H1 (cell line): Measurements from ENCODE around the gene SPIRE2. TPM values are rescaled to one million over a fixed set of nuclear protein-coding genes. Genes with fewer than 3 reads are reported as not detected.

Experiments
- CTCF ChIA-PET: fragments of 300-600 bp; sonication (Branson Sonifier 250); formaldehyde crosslinking; loops from one replicate; lab custom pipeline; 2021; ENCODE audit not compliant: partially characterized antibody; lab: Charles Lee
- POLR2A ChIA-PET: fragments of 300-600 bp; sonication (Branson Sonifier 250); formaldehyde crosslinking; loops from one replicate; lab custom pipeline; 2021; ENCODE audit warnings: inconsistent platforms; ENCODE audit not compliant: partially characterized antibody; lab: Charles Lee
- DNase-seq, 2 experiments: peaks; one replicate each; pipeline versions ENCODE4 v3.0.0 to v3.0.0-alpha.2; 2010 to 2022; ENCODE audit warnings: low spot score in 2 of 2, low read depth in 1 of 2, mixed read lengths in 1 of 2
- FAIRE-seq: peaks from 2 replicates; lab custom pipeline; 2011; peaks lifted over from hg19 to GRCh38; lab: Jason Lieb, UNC
- H2AFZ ChIP-seq: 2 replicates; pipeline ENCODE4 v1.8.1; 2012; ENCODE audit warnings: low read length, inconsistent platforms
- H2AK5ac ChIP-seq: 2 replicates; pipeline ENCODE4 v1.6.1; 2013; ENCODE audit warnings: low read depth, low read length
- H2BK120ac ChIP-seq: replicated peaks from 2 replicates; pipeline ENCODE3; 2013; ENCODE audit warnings: low read depth, low read length, inconsistent platforms
- H2BK12ac ChIP-seq: 2 replicates; pipeline ENCODE4 v1.6.1; 2013; ENCODE audit warnings: low read depth, low read length
- H2BK15ac ChIP-seq: 2 replicates; pipeline ENCODE4 v1.6.1; 2013; ENCODE audit warnings: low read length
- H2BK20ac ChIP-seq: 2 replicates; pipeline ENCODE4 v1.6.1; 2013; ENCODE audit warnings: low read length
- H2BK5ac ChIP-seq: 2 replicates; pipeline ENCODE4 v1.6.1; 2013; ENCODE audit warnings: low read depth, low read length
- H3K14ac ChIP-seq: 2 replicates; pipeline ENCODE4 v1.6.1; 2013; ENCODE audit warnings: inconsistent platforms; ENCODE audit not compliant: insufficient read length
- H3K18ac ChIP-seq: 2 replicates; pipeline ENCODE4 v1.6.1; 2013; ENCODE audit warnings: low read length; ENCODE audit errors: extremely low read depth
- H3K23ac ChIP-seq: 2 replicates; pipeline ENCODE4 v1.6.1; 2013; ENCODE audit warnings: inconsistent platforms; ENCODE audit not compliant: insufficient read length
- H3K23me2 ChIP-seq: 2 replicates; pipeline ENCODE4 v1.6.1; 2013; ENCODE audit warnings: low read depth, low read length
- H3K27ac ChIP-seq: 2 replicates; pipeline ENCODE4 v1.6.1; 2011; ENCODE audit warnings: low read depth, low read length, inconsistent platforms
- H3K27me3 ChIP-seq, 4 experiments: replicated peaks in 1 of 4; 1 replicate in 1 of 4; 2 replicates in 3 of 4; pipeline versions ENCODE4 v1.6.1 to v1.8.1; 2011 to 2013; ENCODE audit warnings: low read length in 3 of 4, mild to moderate bottlenecking in 3 of 4, inconsistent platforms in 2 of 4, mixed read lengths in 2 of 4, moderate library complexity in 1 of 4; ENCODE audit not compliant: control insufficient read depth in 3 of 4, insufficient read depth in 3 of 4; ENCODE audit errors: extremely low read depth in 1 of 4
- H3K36me3 ChIP-seq, 4 experiments: 2 replicates each; pipeline versions ENCODE4 v1.6.1 to v1.8.1; 2011 to 2013; ENCODE audit warnings: mild to moderate bottlenecking in 4 of 4, low read length in 3 of 4, moderate library complexity in 2 of 4, control low read depth in 1 of 4, inconsistent platforms in 1 of 4; ENCODE audit not compliant: insufficient read depth in 4 of 4, control insufficient read depth in 2 of 4
- H3K4ac ChIP-seq: replicated peaks from 2 replicates; pipeline ENCODE3; 2013; ENCODE audit warnings: low read length, low read depth, mixed read lengths, inconsistent platforms; ENCODE audit not compliant: insufficient read length
- H3K4me1 ChIP-seq, 4 experiments: replicated peaks in 1 of 4; 1 replicate in 1 of 4; 2 replicates in 3 of 4; pipeline versions ENCODE4 v1.6.1 to v1.8.1; 2011 to 2013; ENCODE audit warnings: low read length in 3 of 4, inconsistent platforms in 2 of 4, mixed read lengths in 1 of 4; ENCODE audit not compliant: insufficient read depth in 4 of 4, control insufficient read depth in 3 of 4
- H3K4me2 ChIP-seq, 2 experiments: 2 replicates each; pipeline versions ENCODE4 v1.6.1 to v1.8.1; 2011 to 2013; ENCODE audit warnings: low read depth in 2 of 2, low read length in 2 of 2, control low read depth in 1 of 2, inconsistent platforms in 1 of 2, mild to moderate bottlenecking in 1 of 2; ENCODE audit not compliant: insufficient read depth in 1 of 2
- H3K4me3 ChIP-seq, 4 experiments: fragments of 200-600, 300-600 bp in 1 of 4; sonication (generic), shearing (Covaris generic), sonication (Bioruptor Twin) in 1 of 4; 2 replicates each; pipeline versions ENCODE4 v1.5.1 to v1.8.1; 2011 to 2016; ENCODE audit warnings: low read length in 4 of 4, low read depth in 3 of 4, control low read depth in 2 of 4, inconsistent platforms in 2 of 4, mild to moderate bottlenecking in 2 of 4, mixed read lengths in 1 of 4, moderate library complexity in 1 of 4; ENCODE audit not compliant: insufficient read depth in 2 of 4; ENCODE audit errors: extremely low read depth in 1 of 4
- H3K56ac ChIP-seq: replicated peaks from 2 replicates; pipeline ENCODE3; 2013; ENCODE audit warnings: low read depth, mild to moderate bottlenecking, mixed read lengths, low read length, inconsistent platforms; ENCODE audit not compliant: insufficient read length
- H3K79me1 ChIP-seq: 2 replicates; pipeline ENCODE4 v1.6.1; 2013; ENCODE audit warnings: low read depth, low read length, control low read depth
- H3K79me2 ChIP-seq, 2 experiments: 2 replicates each; pipeline versions ENCODE4 v1.6.1 to v1.8.1; 2012 to 2013; ENCODE audit warnings: low read length in 2 of 2, mild to moderate bottlenecking in 2 of 2, inconsistent platforms in 1 of 2; ENCODE audit not compliant: insufficient read depth in 2 of 2, control insufficient read depth in 1 of 2
- H3K9ac ChIP-seq, 4 experiments: replicated peaks in 1 of 4; 1 replicate in 1 of 4; 2 replicates in 3 of 4; pipeline versions ENCODE4 v1.6.1 to v1.8.1; 2011 to 2013; ENCODE audit warnings: low read depth in 3 of 4, low read length in 3 of 4, control low read depth in 2 of 4, mild to moderate bottlenecking in 2 of 4, moderate library complexity in 2 of 4, inconsistent platforms in 1 of 4; ENCODE audit errors: extremely low read depth in 1 of 4
- H3K9me3 ChIP-seq, 2 experiments: 2 replicates each; pipeline versions ENCODE4 v1.6.1 to v1.8.1; 2012 to 2013; ENCODE audit warnings: mild to moderate bottlenecking in 2 of 2, moderate library complexity in 2 of 2, control low read depth in 1 of 2, inconsistent platforms in 1 of 2, low read depth in 1 of 2, low read length in 1 of 2, mixed read lengths in 1 of 2; ENCODE audit not compliant: insufficient read depth in 2 of 2
- H4K20me1 ChIP-seq, 2 experiments: replicated peaks in 1 of 2; 2 replicates each; pipeline versions ENCODE3 to v1.8.1; 2011 to 2013; ENCODE audit warnings: inconsistent platforms in 2 of 2, low read length in 2 of 2, mild to moderate bottlenecking in 1 of 2; ENCODE audit not compliant: insufficient read depth in 2 of 2, control insufficient read depth in 1 of 2
- H4K5ac ChIP-seq: 2 replicates; pipeline ENCODE4 v1.6.1; 2013; ENCODE audit warnings: low read length, low read depth, mixed read lengths, inconsistent platforms; ENCODE audit not compliant: insufficient read length
- H4K8ac ChIP-seq: 2 replicates; pipeline ENCODE4 v1.8.0; 2013; ENCODE audit warnings: mild to moderate bottlenecking, moderate library complexity, low read length, inconsistent platforms; ENCODE audit not compliant: insufficient read depth; ENCODE audit errors: extremely low read depth
- H4K91ac ChIP-seq: replicated peaks from 2 replicates; pipeline ENCODE3; 2013; ENCODE audit warnings: low read length, mixed read lengths, inconsistent platforms; ENCODE audit not compliant: insufficient read length
- BCL11A ChIP-seq, 2 experiments: IDR thresholded peaks; one replicate each; pipeline ENCODE4 v1.6.1; 2011; ENCODE audit warnings: low read depth in 2 of 2, low read length in 2 of 2, mild to moderate bottlenecking in 2 of 2
- CHD2 ChIP-seq: IDR thresholded peaks from 2 replicates; pipeline ENCODE4 v1.6.1; 2012; ENCODE audit warnings: low read length, improper control_type of control experiment
- RNF2 ChIP-seq: fragments of 200-900, 300-1000 bp; sonication (generic); IDR thresholded peaks from 2 replicates; pipeline ENCODE4 v1.7.1; 2016; ENCODE audit warnings: borderline replicate concordance, low read depth, mild to moderate bottlenecking, antibody characterized with exemption, low read length; ENCODE audit not compliant: poor library complexity, severe bottlenecking; ENCODE audit errors: missing control alignments
- SIRT6 ChIP-seq: IDR thresholded peaks from one replicate; pipeline ENCODE4 v1.7.1; 2012; ENCODE audit warnings: low read length, inconsistent platforms
- SRF ChIP-seq: IDR thresholded peaks from 2 replicates; pipeline ENCODE4 v1.6.1; 2011; ENCODE audit warnings: mild to moderate bottlenecking, low read depth, low read length, moderate library complexity
- SUZ12 ChIP-seq: fragments of 200-600 bp; sonication (generic); IDR thresholded peaks from 2 replicates; pipeline ENCODE4 v1.6.1; 2012; ENCODE audit warnings: mild to moderate bottlenecking, inconsistent platforms, low read length, moderate library complexity, mixed read lengths
- WGBS, 2 experiments: shearing (Covaris generic) in 1 of 2; methylation state at CpG; one replicate each; pipeline versions ENCODE4 v1.1.6 to v1.1.7; 2013 to 2015; ENCODE audit warnings: low lambda C conversion rate in 2 of 2, mixed read lengths in 2 of 2, inconsistent platforms in 1 of 2, low coverage in 1 of 2, missing lambda C conversion rate in 1 of 2; ENCODE audit not compliant: insufficient replicate concordance in 2 of 2, insufficient coverage in 1 of 2, insufficient read length in 1 of 2; ENCODE audit errors: extremely low coverage in 1 of 2, missing lambda C conversion rate in 1 of 2; 5-methylcytosine and 5-hydroxymethylcytosine counted together
- polyA plus RNA-seq, 7 experiments: library from polyadenylated mRNA; depleted of rRNA in 3 of 7; stranded (reverse) in 5 of 7; unstranded in 2 of 7; fragments of >200 nt in 5 of 7; fragments of 200-250 nt in 2 of 7; gene quantifications; 1 replicate in 5 of 7; 2 replicates in 1 of 7; 4 replicates in 1 of 7; pipeline versions ENCODE4 v1.2.1 to v1.2.3, GENCODE V29; 2011 to 2013; ENCODE audit warnings: missing spikeins in 2 of 7, mixed read lengths in 2 of 7
- total RNA-seq: library from RNA; stranded (reverse); fragmentation: NEBNext Ultra II Directional; extraction: Animal tissue kit (Norgen Biotek cat#: 25700); gene quantifications from 2 replicates; pipeline ENCODE4 v1.2.1, GENCODE V29; 2021

Gene SPIRE2
- total and polyA plus RNA-seq, 2 of the 8 experiments (the other 6 are each of a cell fraction or from before 2014, with no cell fraction given), result 7.4 to 15.4 TPM

DNA sequence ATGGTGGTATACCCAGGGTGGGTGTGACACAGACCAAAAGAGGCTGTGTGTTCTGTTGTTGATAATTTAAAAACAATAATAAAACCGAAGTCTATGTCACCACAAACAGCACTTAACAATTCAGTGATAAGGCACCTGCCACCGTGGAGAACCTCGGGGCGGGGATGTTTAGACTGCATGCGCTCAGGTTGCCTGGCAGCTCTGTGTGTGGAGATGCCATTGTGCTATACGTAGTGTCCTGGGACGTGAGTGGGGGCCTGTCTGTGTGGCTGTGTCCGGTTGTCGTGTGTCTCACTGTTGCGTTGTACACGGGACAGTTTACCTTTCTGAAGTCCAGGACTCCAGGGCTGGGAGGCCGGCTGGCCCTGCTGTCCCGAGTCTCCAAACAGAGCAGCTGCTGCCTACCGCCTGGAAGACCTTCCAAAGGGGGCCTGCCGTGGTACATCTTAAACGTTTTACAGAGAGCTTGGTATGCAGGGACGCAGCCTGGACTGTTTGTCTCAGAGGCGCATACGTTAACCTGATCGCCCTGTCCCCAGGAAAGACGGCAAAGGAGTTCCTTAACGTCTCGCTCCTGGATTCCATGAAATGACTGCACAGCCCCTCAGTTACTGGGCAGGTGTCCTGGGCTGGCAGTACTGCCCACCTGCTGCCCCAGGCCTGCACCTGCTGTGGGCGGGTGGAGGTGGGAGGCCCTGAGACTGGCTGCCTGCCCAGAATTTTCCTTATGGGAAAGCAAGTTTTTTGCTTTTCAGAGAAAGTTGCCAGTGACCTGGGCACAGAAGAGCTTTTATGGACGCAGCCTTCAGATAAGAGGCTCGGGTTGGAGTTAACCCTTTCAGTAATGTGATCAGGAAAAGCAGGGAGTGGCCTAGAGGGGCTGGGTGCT lies 19.0 kb downstream of the SPIRE2 start:
- POLR2A ChIA-PET, result interaction anchor here (0.6 to 1.1 kb wide), 2 partner anchors 19 to 59 kb away, joined by 3 read pairs; partner anchors contain the start of gene SPIRE2
- H2AFZ ChIP-seq, result no peak overlapping the region

More for the DNA sequence above, 19.0 kb downstream of the SPIRE2 start:
- Histone ChIP-seq H2BK20ac (no peak overlapping the region), H4K91ac (no peak overlapping the region), H3K56ac (no peak overlapping the region), H2BK5ac (no peak overlapping the region), H3K27me3 (no peaks in the 10 kb centered on the region), H4K20me1 (no peaks in the 10 kb centered on the region), H3K4me3 (no peak overlapping the region), H3K27ac (no peak overlapping the region), H3K9ac (no peak overlapping the region), H3K36me3 (no peaks in the 10 kb centered on the region), H2BK120ac (no peak overlapping the region), H3K18ac (no peak overlapping the region), H2BK15ac (no peak overlapping the region), H4K8ac (no peak overlapping the region), H3K9me3 (no peaks in the 10 kb centered on the region), H3K4me1 (peaks cover 0 to 13% (median 0%) of the 10 kb centered on the region in 4 experiments; a peak in 1 of 7 replicates), H3K4ac (no peak overlapping the region)
- DNase-seq, result no peak
- CTCF ChIA-PET, result interaction anchor here (1.3 kb wide), 1 partner anchor 9 kb away, joined by 4 read pairs; no protein-coding TSS in a partner anchor
- TF ChIP-seq SIRT6 (no peak), RNF2 (no peak), SUZ12 (no peak), SRF (no peak), CHD2 (no peak), BCL11A (IDR thresholded peaks at IDR 0.05; ENCODE audit: low read depth in 2 of 2, low read length in 2 of 2) (no peak)
- TF ChIP-seq, all 59 proteins: peak for 0
- H4K5ac ChIP-seq, result no peak overlapping the region
- no peak for FAIRE-seq
- no peak overlapping the region for H3K4me2 ChIP-seq
- H2BK12ac ChIP-seq, result no peak overlapping the region
- no peak overlapping the region for H3K14ac ChIP-seq
- H3K79me2 ChIP-seq, result no peaks in the 10 kb centered on the region
- H3K23ac ChIP-seq, result no peak overlapping the region
- no peaks in the 10 kb centered on the region for H3K23me2 ChIP-seq
- 93% methylated on average over 25 of the region's 26 CpGs; no CpG with 5 or more reads in 1 of the 2 experiments for WGBS, 2 experiments
- H2AK5ac ChIP-seq, result no peak overlapping the region
- H3K79me1 ChIP-seq, result no peaks in the 10 kb centered on the region
